ENCODE data around the gene FNBP1L.

DNA sequence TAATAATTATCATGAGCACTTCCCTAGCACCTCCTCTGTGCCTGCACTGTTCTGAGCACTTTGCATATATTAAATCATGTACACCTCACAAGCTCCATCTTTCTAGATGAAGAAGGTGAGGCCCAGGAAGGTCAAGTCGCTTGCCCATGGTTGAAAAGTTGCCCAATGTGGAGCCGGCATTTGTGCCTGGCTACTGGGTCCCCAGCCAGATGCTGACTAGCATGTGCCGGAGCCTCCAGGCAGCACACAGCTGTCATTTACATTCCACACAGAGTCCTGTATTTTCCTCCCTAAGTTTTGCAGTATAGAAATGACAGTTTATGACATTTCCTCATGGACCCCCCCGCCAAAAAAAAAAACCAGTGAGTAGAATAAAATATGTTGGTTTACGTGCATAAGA lies 139.4 kb downstream of the FNBP1L start:
- TF ChIP-seq, protein P1, sequence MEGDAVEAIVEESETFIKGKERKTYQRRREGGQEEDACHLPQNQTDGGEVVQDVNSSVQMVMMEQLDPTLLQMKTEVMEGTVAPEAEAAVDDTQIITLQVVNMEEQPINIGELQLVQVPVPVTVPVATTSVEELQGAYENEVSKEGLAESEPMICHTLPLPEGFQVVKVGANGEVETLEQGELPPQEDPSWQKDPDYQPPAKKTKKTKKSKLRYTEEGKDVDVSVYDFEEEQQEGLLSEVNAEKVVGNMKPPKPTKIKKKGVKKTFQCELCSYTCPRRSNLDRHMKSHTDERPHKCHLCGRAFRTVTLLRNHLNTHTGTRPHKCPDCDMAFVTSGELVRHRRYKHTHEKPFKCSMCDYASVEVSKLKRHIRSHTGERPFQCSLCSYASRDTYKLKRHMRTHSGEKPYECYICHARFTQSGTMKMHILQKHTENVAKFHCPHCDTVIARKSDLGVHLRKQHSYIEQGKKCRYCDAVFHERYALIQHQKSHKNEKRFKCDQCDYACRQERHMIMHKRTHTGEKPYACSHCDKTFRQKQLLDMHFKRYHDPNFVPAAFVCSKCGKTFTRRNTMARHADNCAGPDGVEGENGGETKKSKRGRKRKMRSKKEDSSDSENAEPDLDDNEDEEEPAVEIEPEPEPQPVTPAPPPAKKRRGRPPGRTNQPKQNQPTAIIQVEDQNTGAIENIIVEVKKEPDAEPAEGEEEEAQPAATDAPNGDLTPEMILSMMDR (conservative IDR thresholded peaks at IDR 0.05; ENCODE audit: low read length), result no peak
- TF ChIP-seq EZH2phosphoT487 (IDR thresholded peaks at IDR 0.05; ENCODE audit: borderline replicate concordance, low read depth, low read length), result no peak

Measured in OCI-LY7 (cell line).